Endothelial cell of umbilical vein (primary cell): Measurements from ENCODE around the gene ARMC3.

Source experiments
- EZH2 ChIP-seq: IDR thresholded peaks from 2 replicates; pipeline ENCODE4 v1.6.1; 2012; ENCODE audit warnings: borderline replicate concordance, low read depth, mild to moderate bottlenecking, moderate library complexity, low read length, inconsistent platforms; ENCODE audit not compliant: severe bottlenecking
- GATA2 ChIP-seq: IDR thresholded peaks from 2 replicates; pipeline ENCODE4 v1.7.0; 2011; ENCODE audit warnings: low read depth, mild to moderate bottlenecking, moderate library complexity, mixed read lengths, low read length; ENCODE audit not compliant: insufficient read length, insufficient read depth
- POLR2A ChIP-seq: IDR thresholded peaks from 2 replicates; pipeline ENCODE4 v1.6.1; 2012; ENCODE audit warnings: low read depth, mild to moderate bottlenecking, control low read depth, low read length
- POLR2AphosphoS5 ChIP-seq: IDR thresholded peaks from 2 replicates; pipeline ENCODE4 v1.6.1; 2012; ENCODE audit warnings: low read depth, mild to moderate bottlenecking, control low read depth, low read length, moderate library complexity; ENCODE audit not compliant: insufficient read depth
- TF ChIP-seq, protein P1 (sequence below), 2 donors: IDR thresholded peaks; 1 replicate in 1 of 2; 2 replicates in 1 of 2; pipeline ENCODE4 v1.5.1; 2011; ENCODE audit warnings: low read length in 2 of 2, mild to moderate bottlenecking in 2 of 2, moderate library complexity in 2 of 2, control low read depth in 1 of 2, inconsistent platforms in 1 of 2, low read depth in 1 of 2; ENCODE audit not compliant: insufficient read depth in 1 of 2; ENCODE audit errors: extremely low read depth in 1 of 2

DNA sequence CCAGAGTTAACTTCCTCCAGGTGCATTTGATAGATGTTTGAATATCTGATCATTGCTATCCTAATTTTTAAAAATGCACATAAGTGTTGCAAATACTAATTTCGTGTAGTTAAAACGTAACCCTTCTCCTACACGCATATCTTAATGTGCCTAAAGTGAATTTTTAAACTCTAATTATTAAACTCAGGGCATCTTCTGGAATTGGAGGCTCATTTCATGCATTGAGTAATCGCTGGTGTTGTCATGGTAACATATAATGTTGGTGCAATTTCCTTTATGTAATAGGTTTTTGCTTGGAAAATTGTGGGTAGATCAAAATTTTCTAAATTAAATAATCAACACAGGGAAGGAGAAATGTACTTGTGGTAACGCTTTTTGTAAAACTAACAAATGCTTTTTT is 56.2 kb downstream of the ARMC3 start:
- no peak for TF ChIP-seq POLR2A
- TF ChIP-seq, protein P1, sequence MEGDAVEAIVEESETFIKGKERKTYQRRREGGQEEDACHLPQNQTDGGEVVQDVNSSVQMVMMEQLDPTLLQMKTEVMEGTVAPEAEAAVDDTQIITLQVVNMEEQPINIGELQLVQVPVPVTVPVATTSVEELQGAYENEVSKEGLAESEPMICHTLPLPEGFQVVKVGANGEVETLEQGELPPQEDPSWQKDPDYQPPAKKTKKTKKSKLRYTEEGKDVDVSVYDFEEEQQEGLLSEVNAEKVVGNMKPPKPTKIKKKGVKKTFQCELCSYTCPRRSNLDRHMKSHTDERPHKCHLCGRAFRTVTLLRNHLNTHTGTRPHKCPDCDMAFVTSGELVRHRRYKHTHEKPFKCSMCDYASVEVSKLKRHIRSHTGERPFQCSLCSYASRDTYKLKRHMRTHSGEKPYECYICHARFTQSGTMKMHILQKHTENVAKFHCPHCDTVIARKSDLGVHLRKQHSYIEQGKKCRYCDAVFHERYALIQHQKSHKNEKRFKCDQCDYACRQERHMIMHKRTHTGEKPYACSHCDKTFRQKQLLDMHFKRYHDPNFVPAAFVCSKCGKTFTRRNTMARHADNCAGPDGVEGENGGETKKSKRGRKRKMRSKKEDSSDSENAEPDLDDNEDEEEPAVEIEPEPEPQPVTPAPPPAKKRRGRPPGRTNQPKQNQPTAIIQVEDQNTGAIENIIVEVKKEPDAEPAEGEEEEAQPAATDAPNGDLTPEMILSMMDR (IDR thresholded peaks at IDR 0.05; ENCODE audit: extremely low read depth in 1 of 2, insufficient read depth in 1 of 2, low read depth in 1 of 2, low read length in 2 of 2) = no peak
- no peak for TF ChIP-seq POLR2AphosphoS5
- TF ChIP-seq EZH2 = no peak
- no peak for TF ChIP-seq GATA2
